ENCODE results near the gene PLEKHA4.

Gene PLEKHA4

DNA sequence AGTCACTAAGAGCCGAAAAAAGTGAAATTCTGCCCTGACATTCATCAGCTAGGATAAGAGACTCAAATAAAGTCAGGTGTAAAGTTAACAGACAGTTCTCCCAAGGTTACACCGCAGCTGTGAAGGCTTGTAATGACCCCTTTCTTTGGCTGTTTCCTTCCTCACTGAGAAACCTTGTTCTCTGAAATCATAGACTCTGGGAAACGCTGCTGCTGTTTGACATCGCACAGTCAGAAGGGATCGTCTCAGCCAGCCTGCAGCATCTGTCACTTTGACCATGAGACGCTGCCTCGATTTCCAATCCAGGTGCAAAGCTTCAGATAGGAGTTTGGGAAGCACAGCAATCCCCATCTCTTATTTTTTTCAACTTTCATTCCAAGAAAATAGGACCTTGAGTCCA is 58.3 kb downstream of the PLEKHA4 start:
- DNase-seq (ENCODE audit: low read depth): no peak
- TF ChIP-seq, protein P1, sequence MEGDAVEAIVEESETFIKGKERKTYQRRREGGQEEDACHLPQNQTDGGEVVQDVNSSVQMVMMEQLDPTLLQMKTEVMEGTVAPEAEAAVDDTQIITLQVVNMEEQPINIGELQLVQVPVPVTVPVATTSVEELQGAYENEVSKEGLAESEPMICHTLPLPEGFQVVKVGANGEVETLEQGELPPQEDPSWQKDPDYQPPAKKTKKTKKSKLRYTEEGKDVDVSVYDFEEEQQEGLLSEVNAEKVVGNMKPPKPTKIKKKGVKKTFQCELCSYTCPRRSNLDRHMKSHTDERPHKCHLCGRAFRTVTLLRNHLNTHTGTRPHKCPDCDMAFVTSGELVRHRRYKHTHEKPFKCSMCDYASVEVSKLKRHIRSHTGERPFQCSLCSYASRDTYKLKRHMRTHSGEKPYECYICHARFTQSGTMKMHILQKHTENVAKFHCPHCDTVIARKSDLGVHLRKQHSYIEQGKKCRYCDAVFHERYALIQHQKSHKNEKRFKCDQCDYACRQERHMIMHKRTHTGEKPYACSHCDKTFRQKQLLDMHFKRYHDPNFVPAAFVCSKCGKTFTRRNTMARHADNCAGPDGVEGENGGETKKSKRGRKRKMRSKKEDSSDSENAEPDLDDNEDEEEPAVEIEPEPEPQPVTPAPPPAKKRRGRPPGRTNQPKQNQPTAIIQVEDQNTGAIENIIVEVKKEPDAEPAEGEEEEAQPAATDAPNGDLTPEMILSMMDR (conservative IDR thresholded peaks at IDR 0.05; ENCODE audit: low read length): no peak
- H3K4me3 ChIP-seq (ENCODE audit: low read length): peak overlapping the region; percentile 74

DNA sequence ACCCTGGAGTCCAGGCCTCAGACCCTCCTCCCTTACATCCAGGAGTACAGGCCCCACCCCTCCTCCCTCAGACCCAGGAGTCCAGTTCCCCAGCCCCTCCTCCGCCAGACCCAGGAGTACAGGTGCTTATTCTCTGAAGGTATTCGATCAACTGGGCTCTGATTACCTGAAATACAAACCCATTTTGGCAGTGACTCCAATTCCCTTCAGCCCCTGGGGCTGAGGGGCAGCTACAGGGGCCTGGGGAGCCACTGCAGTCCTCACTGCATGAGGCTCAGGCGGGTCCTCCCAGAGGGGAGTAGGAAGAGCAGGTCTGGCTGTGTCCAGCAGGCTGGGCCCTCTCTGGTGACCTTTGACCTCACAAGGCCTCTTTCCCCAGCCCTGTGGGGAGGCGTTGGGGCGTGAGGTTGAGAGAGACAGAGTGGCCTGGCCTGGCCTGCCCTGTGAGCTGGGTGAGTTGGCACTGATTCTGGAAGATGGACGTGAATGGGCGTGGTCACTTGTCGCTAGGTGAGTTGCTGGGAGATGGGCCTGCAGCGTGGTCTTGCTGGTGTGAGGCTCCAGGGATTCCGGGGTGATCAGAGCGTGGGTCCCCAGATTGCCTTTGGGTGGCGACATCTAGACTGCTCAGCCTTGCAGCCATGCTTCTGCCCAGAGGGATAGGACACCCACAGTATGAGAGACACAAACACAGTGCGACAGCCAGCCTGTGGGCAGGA is 60.7 kb downstream of the PLEKHA4 start:
- no peak overlapping the region for H3K4me3 ChIP-seq (ENCODE audit: low read length)
- TF ChIP-seq, protein P1 (conservative IDR thresholded peaks at IDR 0.05; ENCODE audit: low read length): no peak
- no peak for DNase-seq (ENCODE audit: low read depth)

DNA sequence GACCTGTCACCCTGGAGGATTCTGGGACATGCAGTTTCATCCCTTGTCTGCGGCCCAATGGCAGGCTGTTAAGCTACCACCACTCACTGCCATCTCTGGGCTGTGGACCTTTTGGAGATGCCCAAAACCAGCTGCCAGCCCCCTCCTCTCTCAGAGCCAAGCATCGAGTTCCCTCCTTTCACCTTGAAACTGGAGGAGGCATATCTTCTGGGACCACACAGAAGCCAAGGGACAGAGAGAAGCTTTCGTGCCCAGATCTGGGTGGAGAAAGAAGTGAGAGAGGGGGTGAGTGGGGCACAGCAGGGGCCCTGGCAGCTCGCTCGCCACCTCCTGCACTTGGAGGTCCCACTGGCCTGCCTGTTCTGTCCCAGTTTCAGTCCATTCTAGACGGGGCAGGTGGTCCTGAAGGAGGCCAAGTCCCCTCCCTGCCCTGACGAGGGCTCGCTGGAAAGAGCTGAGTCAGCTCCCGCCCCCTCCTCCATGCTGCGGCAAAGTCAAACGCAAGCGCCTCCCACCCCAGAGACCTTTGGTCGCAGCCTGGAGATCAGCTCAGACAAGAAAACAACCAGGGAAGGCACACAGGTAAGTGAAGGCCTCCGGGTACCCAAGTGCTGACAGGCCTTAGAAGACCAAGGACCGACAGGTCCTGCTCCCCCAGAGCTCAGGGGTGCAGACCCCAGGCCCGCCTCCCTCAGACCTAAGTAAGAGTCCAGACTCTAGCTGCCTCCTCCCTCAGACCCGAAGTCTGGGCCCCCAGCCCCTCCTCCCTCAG is 61.4 kb downstream of the PLEKHA4 start:
- TF ChIP-seq, protein P1 (conservative IDR thresholded peaks at IDR 0.05; ENCODE audit: low read length): no peak
- peak; percentile 37 for DNase-seq (ENCODE audit: low read depth)
- H3K4me3 ChIP-seq (ENCODE audit: low read length): no peak overlapping the region

DNA sequence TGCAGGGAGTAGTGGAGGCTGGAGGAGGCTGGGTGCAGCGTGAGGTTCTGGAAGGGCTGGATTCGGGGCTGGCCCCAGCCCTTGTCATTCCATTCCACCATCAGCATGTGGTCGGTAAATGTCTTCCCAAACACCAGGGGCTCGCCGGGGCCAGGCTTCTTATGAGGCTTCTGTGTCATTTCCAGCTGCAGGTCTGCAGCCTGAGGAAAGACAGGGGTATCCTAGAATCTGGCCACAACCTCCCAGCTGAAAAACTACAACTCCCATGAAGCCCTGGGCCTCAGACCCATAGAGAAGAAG is 61.9 kb downstream of the PLEKHA4 start:
- DNase-seq (ENCODE audit: low read depth): no peak
- no peak overlapping the region for H3K4me3 ChIP-seq (ENCODE audit: low read length)
- TF ChIP-seq, protein P1 (conservative IDR thresholded peaks at IDR 0.05; ENCODE audit: low read length): no peak

DNA sequence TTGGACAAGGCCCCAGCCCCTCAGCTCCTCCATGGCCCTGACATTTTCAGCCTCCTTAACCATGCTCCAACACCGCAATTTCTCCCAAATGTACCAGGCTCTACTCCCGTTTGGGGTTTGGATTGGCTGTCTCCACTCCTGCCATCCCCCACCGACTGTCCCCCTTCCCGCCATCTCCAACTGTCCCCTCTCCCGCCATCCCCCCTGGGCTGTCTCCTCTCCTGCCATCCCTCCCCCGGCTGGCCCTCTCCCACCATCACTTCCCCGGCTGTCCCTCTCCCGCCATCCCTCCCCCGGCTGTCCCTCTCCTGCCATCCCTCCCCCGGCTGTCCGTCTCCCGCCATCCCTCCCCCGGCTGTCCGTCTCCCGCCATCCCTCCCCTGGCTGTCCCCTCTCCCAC is 63.0 kb downstream of the PLEKHA4 start:
- DNase-seq (ENCODE audit: low read depth): no peak
- no peak overlapping the region for H3K4me3 ChIP-seq (ENCODE audit: low read length)
- TF ChIP-seq, protein P1 (conservative IDR thresholded peaks at IDR 0.05; ENCODE audit: low read length): no peak

DNA sequence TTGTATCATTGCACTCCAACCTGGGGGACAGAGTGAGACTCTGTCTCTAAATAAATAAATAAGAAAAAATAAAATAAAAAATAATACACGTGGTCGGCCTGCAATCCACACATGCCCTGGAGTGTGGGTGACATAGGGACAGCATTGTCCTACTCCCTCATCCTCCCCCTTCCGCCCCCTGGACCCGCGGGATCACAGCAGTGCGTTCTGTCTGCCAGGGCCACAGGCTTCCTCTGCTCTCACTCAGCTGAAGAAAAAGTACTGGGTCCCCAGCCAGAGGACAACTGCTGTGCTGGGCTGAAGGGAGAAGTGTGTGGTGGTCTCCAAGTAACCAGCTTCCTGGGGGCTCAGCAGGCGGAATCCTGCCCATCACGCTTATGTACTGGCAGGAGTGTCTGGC is 63.9 kb downstream of the PLEKHA4 start:
- TF ChIP-seq, protein P1 (conservative IDR thresholded peaks at IDR 0.05; ENCODE audit: low read length): no peak
- no peak for DNase-seq (ENCODE audit: low read depth)
- no peak overlapping the region for H3K4me3 ChIP-seq (ENCODE audit: low read length)

DNA sequence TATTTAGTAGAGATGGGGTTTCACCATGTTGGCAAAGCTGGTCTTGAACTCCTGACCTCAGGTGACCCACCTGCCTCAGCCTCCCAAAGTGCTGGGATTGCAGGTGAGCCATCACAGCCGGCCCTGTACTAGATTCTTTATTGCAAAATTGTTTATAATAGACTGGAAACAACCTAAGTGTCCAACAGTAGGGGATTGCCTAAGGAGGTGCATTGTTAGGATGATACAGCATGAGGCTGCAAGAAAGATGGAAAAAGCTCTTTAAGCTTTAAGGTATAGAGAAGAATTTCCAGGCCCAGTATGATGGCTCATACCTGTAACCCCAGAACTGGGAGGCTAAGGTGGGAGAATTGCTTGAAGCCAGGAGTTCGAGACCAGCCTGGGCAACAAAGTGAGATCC is 65.8 kb downstream of the PLEKHA4 start:
- TF ChIP-seq, protein P1 (conservative IDR thresholded peaks at IDR 0.05; ENCODE audit: low read length): no peak
- H3K4me3 ChIP-seq (ENCODE audit: low read length): no peak overlapping the region
- DNase-seq (ENCODE audit: low read depth): no peak

Data from AG10803 (cell line).